ENCODE data around the gene PNCK.

GRCh38 chrX:153626025-153626633, 47.5 kb downstream of the PNCK start:
- no peak for TF ChIP-seq POLR2A (IDR thresholded peaks at IDR 0.05)
- TF ChIP-seq, protein P1, sequence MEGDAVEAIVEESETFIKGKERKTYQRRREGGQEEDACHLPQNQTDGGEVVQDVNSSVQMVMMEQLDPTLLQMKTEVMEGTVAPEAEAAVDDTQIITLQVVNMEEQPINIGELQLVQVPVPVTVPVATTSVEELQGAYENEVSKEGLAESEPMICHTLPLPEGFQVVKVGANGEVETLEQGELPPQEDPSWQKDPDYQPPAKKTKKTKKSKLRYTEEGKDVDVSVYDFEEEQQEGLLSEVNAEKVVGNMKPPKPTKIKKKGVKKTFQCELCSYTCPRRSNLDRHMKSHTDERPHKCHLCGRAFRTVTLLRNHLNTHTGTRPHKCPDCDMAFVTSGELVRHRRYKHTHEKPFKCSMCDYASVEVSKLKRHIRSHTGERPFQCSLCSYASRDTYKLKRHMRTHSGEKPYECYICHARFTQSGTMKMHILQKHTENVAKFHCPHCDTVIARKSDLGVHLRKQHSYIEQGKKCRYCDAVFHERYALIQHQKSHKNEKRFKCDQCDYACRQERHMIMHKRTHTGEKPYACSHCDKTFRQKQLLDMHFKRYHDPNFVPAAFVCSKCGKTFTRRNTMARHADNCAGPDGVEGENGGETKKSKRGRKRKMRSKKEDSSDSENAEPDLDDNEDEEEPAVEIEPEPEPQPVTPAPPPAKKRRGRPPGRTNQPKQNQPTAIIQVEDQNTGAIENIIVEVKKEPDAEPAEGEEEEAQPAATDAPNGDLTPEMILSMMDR (IDR thresholded peaks at IDR 0.05): no peak
- no peak for TF ChIP-seq POLR2AphosphoS5 (IDR thresholded peaks at IDR 0.05)

All from breast epithelium (tissue), 3 donors.